MM.1S (cell line): ENCODE data around the gene SNX30.

Experiments used
- DNase-seq: peaks from one replicate; pipeline ENCODE4 v3.0.0-alpha.2; 2015
- H2AFZ ChIP-seq: fragments of 300-600 bp; sonication (generic); 2 replicates; pipeline ENCODE4 v1.6.0; 2016; ENCODE audit warnings: antibody characterized with exemption, low read length
- H3F3A ChIP-seq: fragments of 300-600 bp; sonication (generic); 2 replicates; pipeline ENCODE4 v1.6.1; 2016; ENCODE audit warnings: mild to moderate bottlenecking, antibody characterized with exemption, low read length, moderate library complexity, mixed read lengths; ENCODE audit not compliant: insufficient read depth
- H3K27ac ChIP-seq: fragments of 300-600 bp; sonication (generic); 2 replicates; pipeline ENCODE4 v1.5.1; 2016; ENCODE audit warnings: mild to moderate bottlenecking, low read length
- H3K27me3 ChIP-seq: fragments of 300-600 bp; sonication (generic); replicated peaks from 2 replicates; pipeline ENCODE4 v1.6.0; 2016; ENCODE audit warnings: low read length; ENCODE audit not compliant: insufficient read depth
- H3K36me3 ChIP-seq: fragments of 300-600 bp; sonication (generic); replicated peaks from 2 replicates; pipeline ENCODE4 v1.6.1; 2016; ENCODE audit warnings: mild to moderate bottlenecking, low read length, mixed read lengths; ENCODE audit not compliant: insufficient read depth
- H3K4me1 ChIP-seq: fragments of 300-600 bp; sonication (generic); 2 replicates; pipeline ENCODE4 v1.6.1; 2016; ENCODE audit warnings: low read length, mixed read lengths
- H3K4me2 ChIP-seq: fragments of 300-600 bp; sonication (generic); 2 replicates; pipeline ENCODE4 v1.6.0; 2016; ENCODE audit warnings: low read depth, low read length
- H3K4me3 ChIP-seq: fragments of 300-600 bp; sonication (generic); 2 replicates; pipeline ENCODE4 v1.5.1; 2016; ENCODE audit warnings: low read length, mixed read lengths
- H3K79me2 ChIP-seq: fragments of 300-600 bp; sonication (generic); 2 replicates; pipeline ENCODE4 v1.6.1; 2016; ENCODE audit warnings: mixed run types, low read length, mixed read lengths
- H3K9ac ChIP-seq: fragments of 300-600 bp; sonication (generic); 2 replicates; pipeline ENCODE4 v1.6.1; 2016; ENCODE audit warnings: low read length, mixed read lengths
- H3K9me2 ChIP-seq: fragments of 300-600 bp; sonication (generic); replicated peaks from 2 replicates; pipeline ENCODE4 v1.6.1; 2016; ENCODE audit warnings: mild to moderate bottlenecking, low read length, mixed read lengths; ENCODE audit not compliant: insufficient read depth
- H3K9me3 ChIP-seq: fragments of 300-600 bp; sonication (generic); replicated peaks from 2 replicates; pipeline ENCODE4 v1.6.1; 2016; ENCODE audit warnings: mild to moderate bottlenecking, low read length, mixed read lengths; ENCODE audit not compliant: insufficient read depth
- H4K20me1 ChIP-seq: fragments of 300-600 bp; sonication (generic); 2 replicates; pipeline ENCODE4 v1.6.1; 2016; ENCODE audit warnings: mild to moderate bottlenecking, low read length, moderate library complexity, mixed read lengths; ENCODE audit not compliant: insufficient read depth
- CTCF ChIP-seq: fragments of 300-600 bp; sonication (generic); IDR thresholded peaks from 2 replicates; pipeline ENCODE4 v1.5.1; 2016; ENCODE audit warnings: antibody characterized with exemption, low read length, mixed read lengths
- EZH2 ChIP-seq: fragments of 300-600 bp; sonication (generic); optimal IDR thresholded peaks from 2 replicates; pipeline ENCODE3; 2017; ENCODE audit warnings: low read depth, mild to moderate bottlenecking, antibody characterized with exemption, low read length, mixed read lengths
- EZH2phosphoT487 ChIP-seq: fragments of 300-600 bp; sonication (generic); IDR thresholded peaks from 2 replicates; pipeline ENCODE4 v1.6.1; 2018; ENCODE audit warnings: antibody characterized with exemption, low read length

The SNX30 gene

GRCh38 chr9:112873773-112874405 lies 123.3 kb downstream of the SNX30 start:
- Histone ChIP-seq H3K9ac (no peak overlapping the region), H3K27me3 (no peaks in the 10 kb centered on the region), H3K4me3 (no peak overlapping the region), H2AFZ (no peak overlapping the region), H3K79me2 (no peaks in the 10 kb centered on the region), H3K9me3 (no peaks in the 10 kb centered on the region), H3K36me3 (no peaks in the 10 kb centered on the region), H3F3A (no peaks in the 10 kb centered on the region), H4K20me1 (no peaks in the 10 kb centered on the region), H3K9me2 (no peaks in the 10 kb centered on the region), H3K27ac (no peak overlapping the region), H3K4me2 (no peak overlapping the region), H3K4me1 (no peaks in the 10 kb centered on the region)
- TF ChIP-seq EZH2, result no peak
- TF ChIP-seq CTCF, result no peak
- TF ChIP-seq EZH2phosphoT487, result no peak
- no peak for DNase-seq

DNA sequence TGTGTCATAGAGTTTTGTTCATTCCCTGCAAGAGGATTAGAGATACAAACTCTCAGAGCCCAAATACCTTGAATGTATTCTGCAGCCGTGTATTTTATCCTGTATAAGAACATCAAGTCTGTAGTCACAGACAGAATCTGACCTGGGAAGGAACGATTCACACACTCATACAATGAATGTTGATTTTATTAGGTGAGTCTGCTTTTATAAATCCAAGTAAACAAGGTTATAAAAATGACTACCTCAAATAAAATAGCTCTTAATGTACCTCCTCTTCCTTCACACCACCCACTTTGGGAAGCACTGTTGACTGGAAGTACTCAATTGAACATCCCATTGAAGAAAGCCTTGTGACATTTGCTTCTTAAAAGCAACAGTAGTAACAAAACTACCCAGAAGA lies 128.2 kb downstream of the SNX30 start:
- H3K27me3 ChIP-seq, result no peaks in the 10 kb centered on the region
- no peaks in the 10 kb centered on the region for H3K9me3 ChIP-seq
- no peak overlapping the region for H3K9ac ChIP-seq
- no peaks in the 10 kb centered on the region for H4K20me1 ChIP-seq
- TF ChIP-seq CTCF (no peak), EZH2 (no peak), EZH2phosphoT487 (no peak)
- no peak for DNase-seq
- no peaks in the 10 kb centered on the region for H3K9me2 ChIP-seq
- no peaks in the 10 kb centered on the region for H3K79me2 ChIP-seq
- no peak overlapping the region for H2AFZ ChIP-seq
- no peak overlapping the region for H3K27ac ChIP-seq
- no peak overlapping the region for H3K4me2 ChIP-seq
- no peaks in the 10 kb centered on the region for H3K4me1 ChIP-seq
- no peaks in the 10 kb centered on the region for H3F3A ChIP-seq
- H3K4me3 ChIP-seq, result no peak overlapping the region
- H3K36me3 ChIP-seq, result no peaks in the 10 kb centered on the region

- no peak overlapping the region for H2AFZ ChIP-seq
- no peaks in the 10 kb centered on the region for H3F3A ChIP-seq
- no peak overlapping the region for H3K9ac ChIP-seq
- H3K27me3 ChIP-seq, result no peaks in the 10 kb centered on the region
- no peak overlapping the region for H3K4me2 ChIP-seq
- no peak for DNase-seq
- H3K9me3 ChIP-seq, result no peaks in the 10 kb centered on the region
- no peak for TF ChIP-seq EZH2
- no peak for TF ChIP-seq CTCF
- TF ChIP-seq EZH2phosphoT487, result no peak
- H3K36me3 ChIP-seq, result no peaks in the 10 kb centered on the region
- H3K27ac ChIP-seq, result no peak overlapping the region
- H3K9me2 ChIP-seq, result no peaks in the 10 kb centered on the region
- no peaks in the 10 kb centered on the region for H4K20me1 ChIP-seq
- H3K4me3 ChIP-seq, result no peak overlapping the region
- no peaks in the 10 kb centered on the region for H3K79me2 ChIP-seq
- H3K4me1 ChIP-seq, result no peaks in the 10 kb centered on the region
Observed at GRCh38 chr9:112880650-112881049, 130.1 kb downstream of the SNX30 start.
